Stimulated activated CD8-positive, alpha-beta memory T cell treated with anti-CD3 and anti-CD28 coated beads, Interleukin-4, amount 100 ng/mL, for 24 hours (primary cell): Measurements from ENCODE around the gene SFI1.

Source experiments
- DNase-seq: peaks from one replicate; pipeline ENCODE4 v3.0.0-alpha.2; 2020; ENCODE audit warnings: low read depth

SFI1 gene

DNA sequence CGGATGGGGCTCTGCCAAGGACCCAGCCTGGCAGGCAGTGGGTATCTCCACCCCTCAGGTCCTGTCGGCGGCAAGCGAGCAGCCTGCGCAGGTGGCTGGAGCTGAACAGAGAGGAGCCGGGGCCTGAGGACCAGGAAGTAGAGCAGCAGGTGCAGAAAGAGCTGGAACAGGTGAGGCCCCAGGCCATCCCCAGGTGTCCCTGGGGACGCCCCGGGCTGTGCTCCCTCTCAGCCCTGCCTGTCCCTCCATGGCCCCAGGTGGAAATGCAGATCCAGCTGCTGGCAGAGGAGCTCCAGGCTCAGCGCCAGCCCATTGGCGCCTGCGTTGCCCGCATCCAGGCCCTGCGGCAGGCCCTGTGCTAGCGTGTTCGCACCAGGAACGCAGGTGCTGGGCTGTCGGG, 121.7 kb downstream of the SFI1 start:
- no peak for DNase-seq

DNA sequence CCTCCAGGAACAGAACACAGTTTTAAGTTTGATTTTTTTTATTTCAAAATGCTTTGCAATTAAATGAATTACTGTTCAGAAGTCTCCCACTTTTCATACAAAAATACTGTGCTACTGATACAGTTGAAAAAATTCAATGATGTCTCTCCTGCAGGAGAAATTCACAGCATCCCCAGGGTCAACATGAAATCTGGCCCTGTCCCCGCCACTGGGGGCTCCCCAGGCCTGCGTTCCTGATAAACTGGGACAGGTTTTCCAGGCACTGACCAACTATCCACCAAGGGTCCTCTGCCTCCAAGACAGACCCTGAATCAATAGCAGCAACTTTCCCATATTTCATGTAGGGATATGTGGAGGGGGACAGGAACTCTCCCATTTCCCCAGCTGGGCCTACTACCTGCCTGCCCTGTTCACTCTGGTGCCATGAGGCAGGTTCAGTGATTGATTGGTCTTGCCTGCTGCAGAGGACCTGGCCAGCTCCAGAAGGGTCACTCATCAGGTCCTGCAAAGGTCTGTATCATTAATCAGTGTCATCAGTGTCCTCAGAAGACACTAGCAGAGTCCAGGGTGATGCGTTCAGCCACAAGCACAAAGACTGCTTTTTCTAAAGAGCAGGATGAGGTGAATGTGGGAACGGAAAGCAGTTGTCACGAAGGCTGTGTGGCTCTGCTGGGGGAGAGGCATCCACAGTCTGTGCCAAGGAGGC, 122.3 kb downstream of the SFI1 start:
- no peak for DNase-seq

- DNase-seq, result no peak
These were observed 123.4 kb downstream of the SFI1 start for GRCh38 chr22:31619611-31620300.

GRCh38 chr22:31620756-31621480, 124.6 kb downstream of the SFI1 start:
- DNase-seq, result no peak

- no peak for DNase-seq
These were observed 125.3 kb downstream of the SFI1 start for GRCh38 chr22:31621507-31622124.

GRCh38 chr22:31622980-31623379, 126.6 kb downstream of the SFI1 start:
- DNase-seq, result no peak

GRCh38 chr22:31623592-31624304, 127.4 kb downstream of the SFI1 start:
- DNase-seq, result no peak

DNA sequence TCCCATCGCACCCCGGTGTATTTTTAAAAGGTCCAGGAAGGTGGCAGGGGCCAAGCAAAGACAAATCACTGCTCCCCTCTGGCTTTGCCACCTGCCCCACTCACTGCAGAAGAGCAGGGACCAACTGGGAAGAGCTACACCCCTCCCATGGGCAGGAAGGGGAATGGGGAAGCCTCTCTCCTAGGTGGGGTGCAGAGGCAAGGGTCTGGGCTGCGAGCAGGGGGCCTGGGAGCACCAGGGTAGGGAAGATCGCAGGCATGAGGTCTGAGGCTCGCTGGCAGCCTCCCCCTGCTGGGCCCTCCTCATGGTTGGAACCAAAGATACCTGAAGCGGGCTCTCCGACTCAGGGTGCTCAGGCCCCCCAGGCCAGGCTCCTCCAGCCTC, 128.9 kb downstream of the SFI1 start:
- DNase-seq, result no peak

- no peak for DNase-seq
These were observed 129.5 kb downstream of the SFI1 start for GRCh38 chr22:31625661-31626426.

GRCh38 chr22:31626427-31627150, 130.3 kb downstream of the SFI1 start:
- no peak for DNase-seq

DNA sequence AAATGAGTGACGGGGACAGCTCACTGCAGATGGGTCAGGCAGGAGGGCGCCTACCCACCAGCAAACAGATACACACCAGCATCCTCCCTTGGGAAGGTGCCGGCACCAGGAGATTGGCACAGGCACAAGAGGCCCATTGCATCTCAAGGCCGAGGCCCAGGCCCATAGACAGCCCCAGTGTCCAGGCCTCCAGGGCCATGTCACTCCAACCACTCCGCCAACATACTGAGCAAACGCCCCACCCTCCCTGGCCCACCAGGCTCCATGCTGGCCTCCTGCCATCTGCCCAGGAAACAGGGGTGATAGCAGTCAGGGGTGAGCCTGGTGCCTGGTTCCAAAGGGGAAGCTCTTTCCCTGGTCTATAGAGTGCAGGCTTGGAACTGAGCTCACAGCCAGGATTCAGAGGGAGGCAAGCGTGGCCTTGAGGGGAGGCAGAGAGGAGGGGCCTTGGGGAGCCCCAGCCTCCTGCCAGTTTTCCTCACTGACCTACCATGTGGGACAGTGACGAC, 130.9 kb downstream of the SFI1 start:
- no peak for DNase-seq

DNA sequence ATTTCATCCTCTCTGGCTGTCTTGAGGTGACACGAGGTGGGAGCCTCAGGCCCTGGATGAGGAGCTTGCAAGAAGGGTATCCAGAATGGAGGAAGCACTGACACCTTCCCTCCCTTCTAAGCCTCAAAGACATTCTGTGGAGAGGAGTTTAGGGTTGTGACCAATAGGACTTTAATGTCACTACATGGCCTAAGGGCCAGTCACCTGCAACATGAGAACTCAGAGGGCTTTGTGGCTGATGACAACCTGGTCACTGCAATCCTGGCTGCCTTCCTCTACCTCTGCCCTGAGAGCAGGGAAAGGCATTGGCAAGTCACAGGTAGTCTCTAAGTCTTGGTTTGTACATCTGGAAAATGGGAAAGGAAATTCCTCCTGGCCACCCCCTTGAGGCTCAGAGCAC, 132.0 kb downstream of the SFI1 start:
- no peak for DNase-seq

- DNase-seq, result no peak
These were observed 132.8 kb downstream of the SFI1 start for GRCh38 chr22:31628969-31629708.

DNA sequence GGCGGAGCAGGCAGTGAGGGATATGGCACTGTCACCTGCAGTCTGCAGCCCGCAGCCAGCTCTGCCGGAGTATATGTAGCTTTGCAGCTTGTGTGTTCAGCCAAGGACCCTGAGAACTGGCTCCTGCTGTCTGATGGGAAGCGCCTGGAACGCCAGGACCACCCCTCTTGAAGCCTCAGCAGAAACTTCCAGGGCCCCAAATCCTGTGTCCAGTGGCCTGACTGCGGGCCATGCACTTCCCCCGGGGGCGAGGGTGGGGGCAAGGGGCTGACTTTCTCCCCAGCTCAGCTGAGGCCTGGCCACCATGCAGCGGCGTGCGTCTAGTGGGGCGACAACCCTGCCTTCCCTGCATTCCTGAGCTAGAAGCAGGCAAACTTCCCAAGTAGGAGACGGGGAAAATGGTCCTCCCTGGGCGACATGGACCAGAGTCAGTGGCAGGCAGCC, 133.4 kb downstream of the SFI1 start:
- DNase-seq, result no peak

DNA sequence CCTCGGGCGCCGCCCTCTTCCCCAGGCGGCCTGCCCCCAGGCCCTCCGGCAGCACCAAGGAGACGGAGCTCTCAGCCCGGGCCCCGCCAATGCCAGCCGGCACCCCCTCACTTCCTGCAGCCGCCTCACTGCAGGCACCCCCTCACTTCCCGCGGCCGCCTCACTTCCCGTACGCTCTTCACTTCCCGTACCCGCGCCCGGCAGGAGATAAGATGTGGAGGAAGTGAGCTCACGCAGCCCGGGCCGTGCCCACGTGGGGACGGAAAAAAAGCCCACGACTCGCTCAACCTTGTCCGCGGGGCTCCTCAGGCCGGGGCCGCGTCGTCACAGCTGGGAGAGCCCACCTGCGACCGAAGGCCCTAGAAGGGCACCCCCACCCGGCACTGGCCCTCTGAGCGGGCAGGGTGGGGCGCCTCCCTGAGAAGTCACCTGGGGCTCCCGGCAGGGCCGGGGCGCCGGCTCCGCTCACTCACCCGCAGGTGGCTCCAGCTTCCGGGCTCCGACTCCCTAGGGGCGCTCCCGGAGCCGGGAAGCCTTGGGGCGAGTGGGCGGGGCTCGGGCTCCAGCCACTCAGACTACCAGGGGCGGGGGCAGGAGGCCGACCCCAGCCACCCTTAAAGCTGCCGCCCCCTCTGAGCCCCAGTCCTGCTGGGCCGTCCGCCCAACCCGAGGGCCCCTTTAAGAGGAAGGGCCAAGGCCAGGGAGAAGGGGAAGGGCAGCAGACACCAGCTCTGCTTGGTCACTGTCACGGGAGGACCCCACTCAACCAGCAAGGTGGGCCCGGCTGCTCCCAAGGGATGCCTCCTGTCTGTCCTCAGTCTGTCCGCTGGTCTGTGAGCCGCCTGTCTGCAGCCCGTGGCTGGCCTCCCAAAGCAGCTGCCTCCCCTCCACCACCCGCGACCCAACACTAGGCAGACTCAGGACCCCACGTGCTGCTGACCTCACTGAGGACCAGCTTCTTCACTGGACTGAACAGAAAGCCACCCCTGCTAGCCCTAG, 134.3 kb downstream of the SFI1 start:
- DNase-seq, result peak; percentile 79

DNA sequence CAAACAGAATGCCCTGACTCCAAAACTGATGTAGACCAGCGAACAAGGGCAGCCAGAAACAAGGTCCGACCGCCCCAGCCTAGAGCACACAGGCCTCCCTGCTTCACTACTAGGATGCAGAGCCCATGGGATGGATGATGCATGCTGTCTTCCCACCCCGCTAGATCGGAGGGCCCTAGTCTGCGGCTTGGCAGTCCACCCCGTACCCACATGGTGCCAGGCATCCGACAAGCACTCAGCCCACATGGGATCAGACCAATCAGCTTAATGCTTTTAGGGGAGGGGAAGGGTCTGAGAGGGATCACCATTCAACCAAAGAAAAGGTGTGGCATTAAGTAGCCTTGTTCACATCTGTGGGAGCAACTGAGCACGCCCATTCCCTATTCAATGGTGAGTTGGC, 135.1 kb downstream of the SFI1 start:
- DNase-seq, result no peak

- no peak for DNase-seq
These were observed 139.4 kb downstream of the SFI1 start for GRCh38 chr22:31635638-31636306.

GRCh38 chr22:31637447-31637890, 141.1 kb downstream of the SFI1 start:
- DNase-seq, result no peak
